DMS 273 treated with DMSO at 0.1 percent for 48 hours (cell line): ENCODE data around the gene TSSK3.
"Not testable (repeated sequence)": the region's sequence is repeated elsewhere in the genome, so short reads cannot be mapped to it uniquely, and the experiment has no call there.

ENCODE experiments used
- DNase-seq: peaks from one replicate; lab custom pipeline; 2025; lab: John Stamatoyannopoulos, UW

TSSK3 gene

GRCh38 chr1:32338637-32339145 lies 23.6 kb upstream of the TSSK3 start:
- DNase-seq = no peak

DNA sequence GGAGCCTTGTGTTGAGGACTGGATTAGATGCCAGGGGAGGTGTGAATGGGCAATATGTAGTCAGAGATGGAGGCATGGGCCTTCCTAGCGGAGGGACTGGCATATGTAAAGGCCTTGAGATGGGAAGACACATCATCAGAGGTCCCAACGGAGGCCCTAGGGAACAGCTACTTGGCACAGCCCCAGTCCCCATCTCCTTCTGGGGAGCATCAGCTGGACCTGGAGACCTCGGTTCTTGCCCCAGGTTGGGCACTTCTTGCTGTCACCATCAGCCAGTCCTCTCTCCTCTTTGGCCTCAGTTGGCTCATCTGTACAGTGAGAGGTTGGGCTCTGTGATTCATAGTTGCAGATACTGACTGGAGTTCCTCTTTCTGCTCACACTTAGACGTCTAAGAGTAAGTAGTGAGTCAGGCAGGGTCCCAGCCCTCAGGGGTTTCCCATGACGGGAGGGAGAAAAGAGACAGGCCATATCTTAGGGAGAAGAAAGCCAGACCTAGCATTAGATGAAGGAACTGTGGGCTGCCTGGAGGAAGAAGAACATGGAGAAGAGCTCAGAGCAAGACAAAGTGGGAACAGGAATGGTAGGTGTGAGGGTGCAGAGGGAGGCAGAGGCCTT lies 22.9 kb upstream of the TSSK3 start:
- no peak for DNase-seq

GRCh38 chr1:32341186-32341757 lies 21.1 kb upstream of the TSSK3 start:
- no peak for DNase-seq

DNA sequence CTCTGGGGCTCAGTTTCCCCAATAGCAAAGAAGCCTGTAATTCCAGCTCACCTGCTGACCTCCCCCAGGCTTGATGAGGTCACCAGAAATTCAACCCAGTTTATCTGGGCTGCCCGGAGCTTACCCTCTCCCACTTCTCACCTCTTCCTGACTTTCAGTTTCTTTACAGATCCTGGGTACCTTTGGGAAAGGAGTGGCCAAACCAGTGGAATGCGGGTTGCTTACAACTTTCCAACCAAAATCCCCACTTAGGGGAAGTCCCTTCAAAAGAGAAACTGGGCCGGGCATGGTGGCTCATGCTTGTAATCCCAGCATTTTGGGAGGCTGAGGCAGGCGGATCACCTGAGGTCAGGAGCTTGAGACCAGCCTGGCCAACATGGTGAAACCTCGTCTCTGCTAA lies 20.4 kb upstream of the TSSK3 start:
- DNase-seq = no peak

- DNase-seq = no peak
Measured at GRCh38 chr1:32342704-32343103, 19.6 kb upstream of the TSSK3 start.

GRCh38 chr1:32345289-32345827 lies 17.0 kb upstream of the TSSK3 start:
- DNase-seq = no peak

DNA sequence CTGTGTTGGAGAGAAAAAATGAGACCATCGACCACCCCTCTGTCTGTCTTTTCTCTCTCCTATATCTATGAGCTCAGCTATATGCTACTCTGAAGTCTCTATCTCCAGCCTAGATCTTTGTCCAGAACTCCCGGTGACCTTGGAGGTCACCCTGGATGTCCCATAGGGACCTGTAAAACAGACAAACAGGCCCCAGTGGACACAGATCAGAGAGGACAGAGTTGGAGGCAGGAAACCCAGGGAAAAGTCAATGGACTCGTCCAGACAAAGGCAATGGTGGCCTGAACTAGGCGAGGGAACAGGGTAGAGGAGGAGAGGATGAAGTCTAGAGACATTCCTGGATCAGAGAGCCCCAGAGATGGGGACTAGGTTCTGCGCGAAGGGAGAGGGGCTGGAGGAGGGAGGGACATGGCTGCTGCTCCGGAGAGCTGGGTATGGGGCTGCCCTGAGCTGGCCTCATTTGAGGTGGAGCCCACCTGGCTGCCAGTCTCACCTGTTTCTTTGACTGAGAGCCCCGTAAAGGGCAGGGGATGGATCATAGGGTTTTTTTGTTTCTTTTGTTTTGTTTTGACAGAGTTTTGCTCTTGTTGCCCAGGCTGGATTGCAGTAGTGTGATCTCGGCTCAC lies 15.7 kb upstream of the TSSK3 start:
- DNase-seq = no peak

DNA sequence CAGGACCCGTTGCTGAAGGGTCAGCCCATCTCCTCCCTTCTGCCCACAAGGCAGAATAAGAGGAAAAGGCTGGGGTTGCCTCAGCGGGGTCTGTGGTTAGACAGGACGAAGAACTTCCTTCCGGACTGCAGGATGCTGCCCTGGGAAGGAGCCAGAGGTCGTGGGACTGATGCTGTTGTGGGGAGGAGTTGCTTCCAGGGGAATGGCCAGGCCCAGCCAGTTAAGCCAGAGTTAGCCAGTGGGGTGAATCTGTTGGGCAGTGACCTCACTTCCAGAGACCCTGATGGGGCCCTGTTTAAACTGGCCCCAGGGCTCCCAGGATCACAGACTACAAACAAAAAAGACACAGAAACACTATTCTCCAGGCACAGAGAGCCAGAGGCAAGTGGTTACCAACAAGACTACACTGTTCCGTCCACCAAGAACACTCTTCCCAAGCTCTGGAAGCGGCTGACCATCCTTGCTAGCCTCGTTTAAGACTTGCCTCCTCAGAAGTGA lies 13.1 kb upstream of the TSSK3 start:
- no peak for DNase-seq

- no peak for DNase-seq
Measured at GRCh38 chr1:32350785-32351398, 11.4 kb upstream of the TSSK3 start.

DNA sequence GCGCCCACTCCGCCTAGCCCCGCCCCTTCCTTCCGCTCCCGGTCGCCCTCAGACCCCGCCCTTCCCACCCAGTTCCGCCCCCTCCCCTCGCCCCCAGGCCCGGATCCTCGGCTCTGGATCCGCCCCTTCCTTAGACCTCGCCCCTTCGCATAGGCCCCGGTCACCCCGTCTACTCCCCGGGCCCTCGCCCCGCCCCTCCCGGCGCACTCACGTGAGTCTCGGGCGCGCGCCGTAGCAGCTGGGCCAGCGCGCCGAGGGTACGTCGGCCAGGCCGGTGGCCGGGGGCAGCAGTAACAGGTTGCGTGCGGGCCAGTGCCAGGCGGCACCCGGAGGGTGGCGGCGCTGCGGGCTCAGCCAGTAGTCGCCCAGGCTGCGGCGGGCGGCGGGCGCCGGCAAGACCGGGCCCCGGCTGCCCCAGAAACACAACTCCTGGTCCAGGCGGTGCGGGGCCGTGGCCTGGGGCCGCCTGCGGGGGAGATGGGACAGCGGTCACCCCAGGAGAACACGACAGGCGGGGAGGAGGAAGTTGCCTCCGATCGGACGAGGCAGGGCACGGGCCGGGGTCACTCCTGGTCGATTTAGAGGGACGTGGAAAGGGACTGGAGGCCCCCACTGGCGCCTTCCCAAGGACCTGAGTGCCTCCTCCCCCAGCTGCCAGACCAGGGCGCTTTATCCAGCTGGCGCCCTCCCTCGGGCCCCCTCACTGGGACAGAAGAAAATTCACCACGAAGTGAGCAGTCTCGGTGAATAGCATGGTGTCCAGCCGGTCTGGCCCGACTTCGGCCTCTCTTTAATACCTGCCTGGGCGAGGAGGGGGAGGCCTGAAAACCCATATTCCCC lies 10.7 kb upstream of the TSSK3 start:
- peak; percentile 85 for DNase-seq

GRCh38 chr1:32352239-32352745 lies 10.0 kb upstream of the TSSK3 start:
- no peak for DNase-seq

DNA sequence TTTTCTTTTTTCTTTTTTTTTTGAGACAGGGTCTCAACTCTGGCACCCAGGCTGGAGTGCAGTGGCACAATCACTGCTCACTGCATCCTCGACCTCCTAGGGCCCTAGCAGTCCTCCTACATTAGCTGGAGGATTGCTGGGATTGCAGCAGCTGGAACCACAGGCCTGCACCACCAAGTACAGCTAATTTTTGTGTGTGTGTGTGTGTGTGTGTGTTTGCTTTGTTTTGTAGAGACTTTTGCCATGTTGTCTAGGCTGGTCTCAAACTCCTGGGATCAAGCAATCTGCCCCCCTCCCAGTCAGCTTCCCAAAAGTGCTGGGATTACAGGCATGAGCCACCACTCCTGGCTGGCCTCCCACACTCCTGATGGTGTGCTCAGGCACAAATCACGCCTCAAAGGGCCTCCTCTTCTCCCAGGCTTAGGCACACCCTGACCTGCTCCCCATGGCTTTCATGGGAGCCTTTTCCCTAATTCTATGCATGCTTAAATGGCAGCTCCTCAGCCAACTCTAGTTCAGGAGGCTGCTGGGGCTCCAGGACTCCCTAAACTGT lies 9.4 kb upstream of the TSSK3 start:
- DNase-seq = no peak

- no peak for DNase-seq
Measured at GRCh38 chr1:32353431-32353830, 8.9 kb upstream of the TSSK3 start.

DNA sequence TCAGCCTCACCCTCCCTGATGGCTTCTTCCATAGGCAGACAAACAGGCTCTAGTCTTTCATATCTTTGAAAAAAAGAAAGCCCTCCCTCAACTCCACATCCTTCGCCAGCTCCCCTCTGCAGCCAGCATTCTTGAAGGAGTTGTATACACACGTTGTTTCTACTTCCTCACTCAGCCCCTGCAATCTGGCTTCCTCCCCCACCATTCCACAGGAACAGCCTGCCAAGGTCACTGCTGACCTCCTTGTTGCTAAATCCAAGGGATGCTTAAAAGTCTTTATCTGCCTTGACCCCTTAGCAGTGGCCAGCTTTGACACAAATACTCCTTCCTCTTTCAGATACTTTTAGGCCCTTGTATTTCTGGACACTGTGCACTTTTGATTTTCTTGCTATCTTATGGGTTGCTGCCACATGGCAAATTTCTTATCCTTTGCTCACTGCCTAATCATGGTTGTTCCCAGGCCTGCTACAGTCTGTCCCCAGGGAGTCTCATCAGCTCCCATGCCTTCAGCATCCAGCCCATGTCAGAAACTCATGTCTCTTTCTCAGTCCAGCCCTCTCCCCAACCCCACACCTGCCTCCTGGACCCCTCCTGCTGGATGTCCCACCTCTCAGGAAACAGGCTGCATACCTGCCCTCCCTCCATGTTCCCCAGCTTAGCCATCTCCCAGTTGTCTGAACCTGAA lies 8.3 kb upstream of the TSSK3 start:
- no peak for DNase-seq

DNA sequence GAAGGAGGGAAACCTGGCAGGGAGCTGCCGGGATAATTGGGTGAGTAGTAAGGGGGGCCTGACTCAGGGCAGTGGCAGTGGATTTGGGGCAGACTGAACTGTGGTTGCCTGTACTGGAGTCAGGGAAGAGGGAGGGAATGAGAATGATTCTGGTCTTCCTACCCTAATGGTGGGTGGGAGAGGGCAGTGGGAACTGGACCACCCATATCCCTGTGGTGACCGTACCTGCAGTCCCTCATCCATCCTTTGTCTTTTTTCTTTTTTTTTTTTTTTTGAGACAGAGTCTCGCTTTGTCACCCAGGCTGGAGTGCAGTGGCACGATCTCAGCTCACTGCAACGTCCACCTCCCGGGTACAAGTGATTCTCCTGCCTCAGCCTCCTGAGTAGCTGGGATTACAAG lies 6.6 kb upstream of the TSSK3 start:
- not testable (repeated sequence) for DNase-seq

GRCh38 chr1:32356478-32356877 lies 5.9 kb upstream of the TSSK3 start:
- no peak for DNase-seq

- no peak for DNase-seq
Measured at GRCh38 chr1:32357614-32358013, 4.7 kb upstream of the TSSK3 start.

- no peak for DNase-seq
Measured at GRCh38 chr1:32358435-32358834, 3.9 kb upstream of the TSSK3 start.

GRCh38 chr1:32361308-32361673 lies 1.0 kb upstream of the TSSK3 start:
- no peak for DNase-seq

DNA sequence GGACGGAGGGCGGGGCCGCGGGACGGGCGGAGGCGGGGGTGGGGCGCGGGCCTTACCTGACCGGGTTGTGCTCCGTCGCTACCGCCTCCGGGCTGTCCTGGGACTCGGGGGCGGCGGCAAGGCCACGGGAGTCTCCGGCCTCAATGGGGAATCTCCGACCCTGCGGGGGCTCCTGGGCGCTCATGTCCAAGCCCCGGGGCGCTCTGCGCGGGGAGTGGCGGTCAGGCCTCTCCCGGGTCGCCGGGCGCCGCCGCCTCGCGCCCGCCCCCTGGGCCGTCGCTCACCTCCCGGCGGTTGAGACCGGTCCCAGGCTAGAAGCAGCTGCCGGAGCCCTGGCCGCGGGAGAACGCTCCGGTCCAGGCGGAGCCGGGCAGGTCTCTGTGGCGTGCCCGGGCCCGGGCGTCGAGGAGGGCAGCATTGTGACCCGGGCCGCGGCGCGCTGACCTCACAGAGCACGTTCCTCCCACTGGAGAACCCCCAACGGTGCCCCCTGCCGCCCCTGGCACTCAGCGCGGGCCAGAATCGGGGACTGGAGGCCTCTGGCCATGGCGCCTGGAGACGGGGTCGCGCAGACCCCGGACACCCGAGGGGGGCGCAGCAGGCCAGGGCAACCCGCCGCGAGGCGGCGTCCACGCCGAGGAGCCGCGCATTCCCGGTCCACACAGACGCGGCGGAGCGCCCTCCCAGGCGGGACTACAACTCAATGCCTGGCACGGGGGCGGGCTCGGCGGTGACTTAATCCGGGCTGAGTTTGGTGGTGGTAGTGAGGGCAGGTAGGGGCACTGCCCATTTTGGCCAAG lies 465 bp upstream of the TSSK3 start:
- DNase-seq = no peak
